Measurements from ENCODE around the gene RMND5B.

The RMND5B gene

DNA sequence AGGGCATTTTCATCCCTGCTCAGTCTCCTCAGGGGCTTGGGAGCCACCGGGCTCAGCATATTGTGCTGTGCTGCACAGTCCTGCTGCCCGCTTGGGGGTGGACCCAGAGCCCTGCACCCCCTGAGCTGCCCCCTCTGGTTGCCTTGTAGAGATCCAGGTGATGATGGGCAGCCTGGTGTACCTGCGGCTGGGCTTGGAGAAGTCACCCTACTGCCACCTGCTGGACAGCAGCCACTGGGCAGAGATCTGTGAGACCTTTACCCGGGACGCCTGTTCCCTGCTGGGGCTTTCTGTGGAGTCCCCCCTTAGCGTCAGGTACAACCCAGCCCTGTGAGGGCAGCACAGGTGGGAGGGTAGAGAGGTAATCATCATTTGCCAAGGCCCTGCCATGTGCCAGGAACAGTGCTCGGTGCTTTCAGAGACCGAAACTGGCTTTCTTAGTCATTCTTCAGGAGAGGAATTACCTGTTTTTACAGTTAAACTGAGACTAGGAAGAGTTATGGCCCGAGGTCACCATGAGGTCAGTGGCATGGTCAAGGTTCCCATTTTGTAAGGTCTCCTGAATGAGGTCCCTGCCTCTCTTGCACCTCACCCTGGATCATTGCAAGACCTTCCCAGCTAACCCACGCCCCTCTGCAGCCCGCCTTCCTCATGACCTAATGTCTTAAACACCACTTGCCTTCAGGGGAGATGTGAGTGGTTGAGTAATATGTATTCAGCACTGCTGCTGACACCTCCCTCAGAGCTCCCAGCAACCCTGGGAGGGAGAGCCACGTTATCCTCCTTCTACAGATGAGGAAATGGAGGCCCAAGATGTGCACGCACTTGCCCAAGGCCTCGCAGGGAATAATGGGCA is 15.4 kb downstream of the RMND5B start:
- H3K4me3 ChIP-seq (ENCODE audit: insufficient read depth in 1 of 2, low read depth in 1 of 2, low read length in 2 of 2) = no peak overlapping the region
- DNase-seq = peak; percentile 53
- H3K4me1 ChIP-seq (ENCODE audit: control insufficient read depth, insufficient read depth, low read depth, low read length) = peaks cover 8% of the 10 kb centered on the region
- H3K79me1 ChIP-seq (replicated peaks; ENCODE audit: low read length, poor library complexity, severe bottlenecking) = peaks cover 33% of the 10 kb centered on the region
- no peak overlapping the region for H3K9ac ChIP-seq (ENCODE audit: low read length)
- H3K14ac ChIP-seq (ENCODE audit: low read length in 2 of 2) = no peak overlapping the region
- no peak overlapping the region for H2AFZ ChIP-seq (ENCODE audit: low read depth, low read length)
- H2BK15ac ChIP-seq (ENCODE audit: low read depth, poor library complexity, severe bottlenecking) = no peak overlapping the region
- H3K18ac ChIP-seq (ENCODE audit: low read depth in 1 of 2, low read length in 2 of 2) = no peak overlapping the region
- H4K91ac ChIP-seq (ENCODE audit: low read length) = no peak overlapping the region
- no peak overlapping the region for H3K23ac ChIP-seq (ENCODE audit: low read length in 2 of 2)
- no peak overlapping the region for H3K4ac ChIP-seq (ENCODE audit: low read depth in 1 of 2, low read length in 2 of 2)
- no peak overlapping the region for H3K27ac ChIP-seq (ENCODE audit: low read length, poor library complexity, severe bottlenecking)
- no peaks in the 10 kb centered on the region for H3K27me3 ChIP-seq (ENCODE audit: control insufficient read depth in 1 of 2, insufficient read depth in 1 of 2, low read length in 2 of 2)
- peaks cover 81 to 88% of the 10 kb centered on the region in 2 experiments for H3K36me3 ChIP-seq (ENCODE audit: control insufficient read depth in 1 of 2, insufficient read depth in 2 of 2, low read depth in 1 of 2, low read length in 2 of 2)
- no peak overlapping the region for H2AK5ac ChIP-seq (ENCODE audit: low read length, severe bottlenecking)
- H4K8ac ChIP-seq (ENCODE audit: low read length) = no peak overlapping the region
- no peak overlapping the region for H2BK12ac ChIP-seq (ENCODE audit: low read length in 2 of 2)
- no peak overlapping the region for H2BK5ac ChIP-seq (ENCODE audit: low read depth, low read length, poor library complexity, severe bottlenecking)
- H2BK120ac ChIP-seq (ENCODE audit: low read depth, low read length) = no peak overlapping the region
- no peaks in the 10 kb centered on the region for H3K9me3 ChIP-seq (ENCODE audit: control insufficient read depth, low read length)
- WGBS = 68% methylated on average over 12 of the region's 14 CpGs
- H3K4me2 ChIP-seq (ENCODE audit: low read length, poor library complexity, severe bottlenecking) = no peak overlapping the region

DNA sequence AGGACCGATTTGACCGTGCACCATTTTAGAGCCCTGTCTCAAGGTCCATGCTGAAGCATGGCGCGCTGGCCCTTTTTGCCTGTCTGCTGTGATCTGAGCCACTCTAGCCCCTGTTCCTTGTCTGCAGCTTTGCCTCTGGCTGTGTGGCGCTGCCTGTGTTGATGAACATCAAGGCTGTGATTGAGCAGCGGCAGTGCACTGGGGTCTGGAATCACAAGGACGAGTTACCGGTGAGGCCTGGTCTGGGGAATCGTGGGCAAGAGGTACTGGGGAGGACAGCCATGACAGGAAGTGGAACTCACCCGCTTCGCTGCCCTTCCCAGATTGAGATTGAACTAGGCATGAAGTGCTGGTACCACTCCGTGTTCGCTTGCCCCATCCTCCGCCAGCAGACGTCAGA is 16.6 kb downstream of the RMND5B start:
- no peak overlapping the region for H3K23ac ChIP-seq (ENCODE audit: low read length in 2 of 2)
- no peak overlapping the region for H2BK12ac ChIP-seq (ENCODE audit: low read length in 2 of 2)
- peaks cover 10% of the 10 kb centered on the region for H3K4me1 ChIP-seq (ENCODE audit: control insufficient read depth, insufficient read depth, low read depth, low read length)
- 90% methylated on average over 15 of the region's 15 CpGs for WGBS
- no peak overlapping the region for H3K14ac ChIP-seq (ENCODE audit: low read length in 2 of 2)
- no peak overlapping the region for H3K18ac ChIP-seq (ENCODE audit: low read depth in 1 of 2, low read length in 2 of 2)
- H3K4me2 ChIP-seq (ENCODE audit: low read length, poor library complexity, severe bottlenecking) = no peak overlapping the region
- H2BK120ac ChIP-seq (ENCODE audit: low read depth, low read length) = no peak overlapping the region
- DNase-seq = no peak
- H2AK5ac ChIP-seq (ENCODE audit: low read length, severe bottlenecking) = no peak overlapping the region
- no peak overlapping the region for H3K9ac ChIP-seq (ENCODE audit: low read length)
- H2BK5ac ChIP-seq (ENCODE audit: low read depth, low read length, poor library complexity, severe bottlenecking) = no peak overlapping the region
- no peak overlapping the region for H2BK15ac ChIP-seq (ENCODE audit: low read depth, poor library complexity, severe bottlenecking)
- no peak overlapping the region for H3K4me3 ChIP-seq (ENCODE audit: insufficient read depth in 1 of 2, low read depth in 1 of 2, low read length in 2 of 2)
- no peak overlapping the region for H2AFZ ChIP-seq (ENCODE audit: low read depth, low read length)
- H3K27me3 ChIP-seq (ENCODE audit: control insufficient read depth in 1 of 2, insufficient read depth in 1 of 2, low read length in 2 of 2) = no peaks in the 10 kb centered on the region
- peaks cover 43% of the 10 kb centered on the region for H3K79me1 ChIP-seq (replicated peaks; ENCODE audit: low read length, poor library complexity, severe bottlenecking)
- H3K4ac ChIP-seq (ENCODE audit: low read depth in 1 of 2, low read length in 2 of 2) = no peak overlapping the region
- H4K8ac ChIP-seq (ENCODE audit: low read length) = no peak overlapping the region
- no peak overlapping the region for H4K91ac ChIP-seq (ENCODE audit: low read length)
- H3K9me3 ChIP-seq (ENCODE audit: control insufficient read depth, low read length) = no peaks in the 10 kb centered on the region
- H3K27ac ChIP-seq (ENCODE audit: low read length, poor library complexity, severe bottlenecking) = no peak overlapping the region
- peaks cover 85 to 88% of the 10 kb centered on the region in 2 experiments for H3K36me3 ChIP-seq (ENCODE audit: control insufficient read depth in 1 of 2, insufficient read depth in 2 of 2, low read depth in 1 of 2, low read length in 2 of 2)

DNA sequence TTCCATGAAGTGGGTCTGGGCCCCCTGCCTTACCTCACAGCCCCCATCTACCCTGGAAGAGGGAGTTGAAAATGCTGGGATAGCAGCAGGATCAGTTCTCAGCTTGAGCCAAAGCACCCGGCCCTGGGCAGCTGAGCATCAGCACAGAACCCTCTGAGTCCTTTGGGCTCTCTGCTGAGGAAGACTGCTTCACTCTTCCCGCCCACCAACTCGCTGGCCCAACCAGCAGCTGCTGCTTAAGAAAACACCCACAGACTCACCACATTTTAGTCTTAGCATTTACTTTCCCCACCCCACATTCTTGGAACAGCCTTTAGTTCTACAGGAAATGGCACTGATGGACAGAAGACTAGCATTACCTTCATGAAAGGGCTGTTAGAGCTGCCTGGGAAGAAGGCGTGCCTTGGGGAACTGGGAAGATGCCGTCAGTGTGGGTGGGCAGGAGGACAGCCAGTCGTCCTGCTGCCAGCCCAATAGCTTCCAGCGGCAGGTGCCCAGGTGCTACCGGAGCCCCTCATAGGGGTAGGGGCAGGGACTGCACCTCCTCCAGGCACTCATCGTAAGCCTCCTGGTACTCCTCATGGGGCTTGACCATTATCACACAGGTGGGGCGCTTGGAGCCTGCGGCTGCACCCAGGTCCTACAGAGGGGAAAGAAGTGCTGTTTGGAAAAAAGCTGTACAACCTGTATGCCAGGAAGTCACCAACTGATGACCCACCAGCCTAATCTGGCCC is 18.6 kb downstream of the RMND5B start:
- H2AK5ac ChIP-seq (ENCODE audit: low read length, severe bottlenecking) = no peak overlapping the region
- H3K18ac ChIP-seq (ENCODE audit: low read depth in 1 of 2, low read length in 2 of 2) = no peak overlapping the region
- no peak overlapping the region for H3K4ac ChIP-seq (ENCODE audit: low read depth in 1 of 2, low read length in 2 of 2)
- peak overlapping the region; percentile 0 for H3K9ac ChIP-seq (ENCODE audit: low read length)
- no peak overlapping the region for H2BK5ac ChIP-seq (ENCODE audit: low read depth, low read length, poor library complexity, severe bottlenecking)
- 93% methylated on average over 11 of the region's 11 CpGs for WGBS
- no peaks in the 10 kb centered on the region for H3K9me3 ChIP-seq (ENCODE audit: control insufficient read depth, low read length)
- H2BK120ac ChIP-seq (ENCODE audit: low read depth, low read length) = no peak overlapping the region
- H3K36me3 ChIP-seq (ENCODE audit: control insufficient read depth in 1 of 2, insufficient read depth in 2 of 2, low read depth in 1 of 2, low read length in 2 of 2) = peaks cover 67 to 71% of the 10 kb centered on the region in 2 experiments
- H3K27me3 ChIP-seq (ENCODE audit: control insufficient read depth in 1 of 2, insufficient read depth in 1 of 2, low read length in 2 of 2) = no peaks in the 10 kb centered on the region
- no peak overlapping the region for H4K91ac ChIP-seq (ENCODE audit: low read length)
- H3K23ac ChIP-seq (ENCODE audit: low read length in 2 of 2) = no peak overlapping the region
- H2BK12ac ChIP-seq (ENCODE audit: low read length in 2 of 2) = no peak overlapping the region
- no peak overlapping the region for H3K27ac ChIP-seq (ENCODE audit: low read length, poor library complexity, severe bottlenecking)
- DNase-seq = no peak
- peaks cover 44% of the 10 kb centered on the region for H3K79me1 ChIP-seq (replicated peaks; ENCODE audit: low read length, poor library complexity, severe bottlenecking)
- H3K4me1 ChIP-seq (ENCODE audit: control insufficient read depth, insufficient read depth, low read depth, low read length) = peaks cover 8% of the 10 kb centered on the region
- no peak overlapping the region for H4K8ac ChIP-seq (ENCODE audit: low read length)
- no peak overlapping the region for H3K4me2 ChIP-seq (ENCODE audit: low read length, poor library complexity, severe bottlenecking)
- no peak overlapping the region for H3K4me3 ChIP-seq (ENCODE audit: insufficient read depth in 1 of 2, low read depth in 1 of 2, low read length in 2 of 2)
- H2BK15ac ChIP-seq (ENCODE audit: low read depth, poor library complexity, severe bottlenecking) = no peak overlapping the region
- no peak overlapping the region for H3K14ac ChIP-seq (ENCODE audit: low read length in 2 of 2)
- no peak overlapping the region for H2AFZ ChIP-seq (ENCODE audit: low read depth, low read length)

DNA sequence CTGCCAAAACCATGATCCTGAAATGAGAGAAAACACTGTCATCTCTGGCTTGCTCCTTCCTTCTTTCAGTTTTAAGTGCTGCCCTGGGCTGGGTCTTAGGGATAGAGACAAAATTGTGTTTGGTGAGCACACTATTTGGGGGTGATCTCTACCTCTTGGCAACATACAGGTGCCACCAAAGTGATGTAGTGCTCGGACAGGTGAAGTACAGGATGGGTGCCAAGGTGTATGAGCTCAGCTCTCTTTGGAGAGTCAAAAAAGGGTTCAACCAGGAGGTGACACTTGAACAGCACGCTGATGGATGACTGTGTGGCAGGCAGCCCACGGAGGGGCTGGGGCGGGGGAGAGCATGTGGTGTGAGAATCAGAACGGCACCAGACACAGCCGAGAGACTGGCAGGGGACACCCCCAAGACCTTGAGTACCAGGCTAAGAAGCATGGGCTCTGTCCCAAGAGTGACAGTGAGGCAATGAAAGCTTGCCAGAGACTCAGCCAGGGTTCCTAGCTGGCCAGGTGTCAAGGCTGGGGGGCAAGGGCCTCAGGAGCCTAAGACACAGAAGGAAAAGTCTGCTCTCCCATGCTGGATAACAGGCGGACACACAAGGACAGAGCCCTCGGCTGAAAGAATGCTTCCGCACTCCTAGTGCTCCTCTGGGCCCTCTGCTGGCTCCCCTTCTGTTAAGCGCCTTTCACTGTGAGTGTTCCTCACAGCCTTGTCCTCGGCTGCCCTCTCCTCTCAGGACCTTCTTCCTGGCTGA is 20.3 kb downstream of the RMND5B start:
- DNase-seq = peak; percentile 26
- Histone ChIP-seq H2BK15ac (ENCODE audit: low read depth, poor library complexity, severe bottlenecking) (no peak overlapping the region), H3K14ac (ENCODE audit: low read length in 2 of 2) (no peak overlapping the region), H3K36me3 (ENCODE audit: control insufficient read depth in 1 of 2, insufficient read depth in 2 of 2, low read depth in 1 of 2, low read length in 2 of 2) (peaks cover 53 to 63% of the 10 kb centered on the region in 2 experiments), H3K4me2 (ENCODE audit: low read length, poor library complexity, severe bottlenecking) (no peak overlapping the region), H3K9ac (ENCODE audit: low read length) (peak overlapping the region; percentile 97), H2BK120ac (ENCODE audit: low read depth, low read length) (no peak overlapping the region), H3K9me3 (ENCODE audit: control insufficient read depth, low read length) (no peaks in the 10 kb centered on the region), H3K4ac (ENCODE audit: low read depth in 1 of 2, low read length in 2 of 2) (no peak overlapping the region), H4K8ac (ENCODE audit: low read length) (no peak overlapping the region), H3K27ac (ENCODE audit: low read length, poor library complexity, severe bottlenecking) (no peak overlapping the region), H2BK12ac (ENCODE audit: low read length in 2 of 2) (no peak overlapping the region), H2BK5ac (ENCODE audit: low read depth, low read length, poor library complexity, severe bottlenecking) (no peak overlapping the region), H3K4me1 (ENCODE audit: control insufficient read depth, insufficient read depth, low read depth, low read length) (peaks cover 13% of the 10 kb centered on the region), H3K79me1 (replicated peaks; ENCODE audit: low read length, poor library complexity, severe bottlenecking) (peaks cover 40% of the 10 kb centered on the region), H4K91ac (ENCODE audit: low read length) (no peak overlapping the region), H2AK5ac (ENCODE audit: low read length, severe bottlenecking) (no peak overlapping the region), H2AFZ (ENCODE audit: low read depth, low read length) (no peak overlapping the region), H3K18ac (ENCODE audit: low read depth in 1 of 2, low read length in 2 of 2) (no peak overlapping the region), H3K23ac (ENCODE audit: low read length in 2 of 2) (no peak overlapping the region), H3K4me3 (ENCODE audit: insufficient read depth in 1 of 2, low read depth in 1 of 2, low read length in 2 of 2) (no peak overlapping the region), H3K27me3 (ENCODE audit: control insufficient read depth in 1 of 2, insufficient read depth in 1 of 2, low read length in 2 of 2) (no peaks in the 10 kb centered on the region)
- 89% methylated on average over 11 of the region's 11 CpGs for WGBS

All from mesenchymal stem cell (in vitro differentiated cells and primary cell).